Thyroid gland (tissue), 4 donors: ENCODE measurements around the gene COMT. TPM values are rescaled to one million over a fixed set of nuclear protein-coding genes. Genes with fewer than 3 reads are reported as not detected.
A peak's percentile ranks its signal among the peaks of the same experiment; 100 is the strongest.

Experiments
- DNase-seq, 2 donors: peaks; one replicate each; pipeline ENCODE4 v3.0.0-alpha.2; 2019
- H3K27ac ChIP-seq, 3 donors: fragments of 200-600 bp; sonication (generic); 1 replicate in 2 of 3; 2 replicates in 1 of 3; pipeline ENCODE4 v1.5.1; 2016 to 2019; ENCODE audit warnings: mild to moderate bottlenecking in 1 of 3, moderate library complexity in 1 of 3
- H3K27me3 ChIP-seq: fragments of 200-600 bp; sonication (generic); one replicate; pipeline ENCODE4 v1.5.1; 2019
- H3K36me3 ChIP-seq, 2 donors: fragments of 200-600 bp; sonication (generic); one replicate each; pipeline ENCODE4 v1.5.1; 2016 to 2019
- H3K4me1 ChIP-seq, 2 donors: fragments of 200-600 bp; sonication (generic); one replicate each; pipeline ENCODE4 v1.5.1; 2017 to 2019
- H3K4me3 ChIP-seq, 3 donors: fragments of 200-600 bp; sonication (generic); replicated peaks in 1 of 3; 1 replicate in 2 of 3; 2 replicates in 1 of 3; pipeline ENCODE4 v1.5.1; 2016; ENCODE audit warnings: mild to moderate bottlenecking in 1 of 3
- H3K9me3 ChIP-seq: fragments of 200-600 bp; sonication (generic); one replicate; pipeline ENCODE4 v1.5.1; 2017
- POLR2A ChIP-seq, 2 donors: fragments of 450-650 bp; IDR thresholded peaks; one replicate each; pipeline ENCODE4 v1.6.1; 2017; ENCODE audit warnings: antibody characterized with exemption in 2 of 2, mild to moderate bottlenecking in 2 of 2, moderate library complexity in 1 of 2
- WGBS, 2 donors: methylation state at CpG; one replicate each; pipeline ENCODE4 v1.1.5; 2017; 5-methylcytosine and 5-hydroxymethylcytosine counted together
- intact Hi-C: fragments of 100-400 bp; cut with DNase I; formaldehyde crosslinking; loops from one replicate; pipeline ENCODE4 v1.15.1; 2023
- total RNA-seq, 4 donors: library from RNA; depleted of rRNA; stranded (reverse); fragments of >200 nt; gene quantifications; one replicate each; pipeline ENCODE4 v1.2.3, GENCODE V29; 2016
- TF ChIP-seq, protein P1 (sequence below), 6 experiments: fragments of 200-600 bp in 3 of 6; fragments of 450-650 bp in 3 of 6; sonication (generic) in 3 of 6; IDR thresholded peaks; one replicate each; pipeline ENCODE4 v1.5.1; 2016 to 2019; ENCODE audit warnings: antibody characterized with exemption in 6 of 6, mild to moderate bottlenecking in 2 of 6, inconsistent platforms in 1 of 6, moderate library complexity in 1 of 6

The COMT gene
- total RNA-seq, 4 donors from 2014 or later = 92.6 to 216 (median 138) TPM

DNA sequence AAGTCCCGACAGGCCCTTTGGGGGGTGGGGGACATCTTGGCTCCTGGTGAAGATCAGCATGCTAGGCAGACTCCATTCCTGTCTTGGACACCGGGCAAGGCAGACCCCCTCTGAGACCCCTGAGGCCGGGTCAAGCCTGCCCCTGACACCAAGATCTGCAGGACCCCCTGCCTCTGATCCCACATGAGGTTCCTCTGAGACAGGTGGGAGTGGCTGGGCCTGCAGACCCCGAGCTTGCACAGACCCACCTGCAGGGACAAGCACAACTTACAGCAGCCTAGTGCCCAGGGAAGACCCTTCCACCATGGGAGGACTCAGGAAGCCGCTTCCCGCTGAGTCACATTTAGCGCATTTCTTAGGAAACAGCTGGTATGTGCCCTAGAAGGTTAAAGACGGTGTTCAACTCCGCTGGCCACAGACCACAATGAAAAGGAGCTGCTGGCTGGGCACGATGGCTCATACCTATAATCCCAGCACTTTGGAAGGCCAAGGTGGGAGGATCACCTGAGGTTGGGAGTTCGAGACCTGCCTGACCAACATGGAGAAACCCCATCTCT is 59.6 kb downstream of the COMT start:
- no peak for TF ChIP-seq POLR2A (IDR thresholded peaks at IDR 0.05)
- TF ChIP-seq, protein P1, sequence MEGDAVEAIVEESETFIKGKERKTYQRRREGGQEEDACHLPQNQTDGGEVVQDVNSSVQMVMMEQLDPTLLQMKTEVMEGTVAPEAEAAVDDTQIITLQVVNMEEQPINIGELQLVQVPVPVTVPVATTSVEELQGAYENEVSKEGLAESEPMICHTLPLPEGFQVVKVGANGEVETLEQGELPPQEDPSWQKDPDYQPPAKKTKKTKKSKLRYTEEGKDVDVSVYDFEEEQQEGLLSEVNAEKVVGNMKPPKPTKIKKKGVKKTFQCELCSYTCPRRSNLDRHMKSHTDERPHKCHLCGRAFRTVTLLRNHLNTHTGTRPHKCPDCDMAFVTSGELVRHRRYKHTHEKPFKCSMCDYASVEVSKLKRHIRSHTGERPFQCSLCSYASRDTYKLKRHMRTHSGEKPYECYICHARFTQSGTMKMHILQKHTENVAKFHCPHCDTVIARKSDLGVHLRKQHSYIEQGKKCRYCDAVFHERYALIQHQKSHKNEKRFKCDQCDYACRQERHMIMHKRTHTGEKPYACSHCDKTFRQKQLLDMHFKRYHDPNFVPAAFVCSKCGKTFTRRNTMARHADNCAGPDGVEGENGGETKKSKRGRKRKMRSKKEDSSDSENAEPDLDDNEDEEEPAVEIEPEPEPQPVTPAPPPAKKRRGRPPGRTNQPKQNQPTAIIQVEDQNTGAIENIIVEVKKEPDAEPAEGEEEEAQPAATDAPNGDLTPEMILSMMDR (IDR thresholded peaks at IDR 0.05) = no peak
- H3K4me3 ChIP-seq = no peak overlapping the region
- intact Hi-C loops = no loop called here
- 87 to 91% methylated on average over 8 to 10 of the region's 11 CpGs for WGBS, 2 donors
- H3K27me3 ChIP-seq = no peaks in the 10 kb centered on the region
- no peak for DNase-seq
- H3K36me3 ChIP-seq = no peaks in the 10 kb centered on the region
- H3K9me3 ChIP-seq = no peaks in the 10 kb centered on the region
- H3K4me1 ChIP-seq = peaks cover 45 to 67% of the 10 kb centered on the region in 2 donors
- peak overlapping the region; percentile 10 to 58 (median 38) for H3K27ac ChIP-seq

DNA sequence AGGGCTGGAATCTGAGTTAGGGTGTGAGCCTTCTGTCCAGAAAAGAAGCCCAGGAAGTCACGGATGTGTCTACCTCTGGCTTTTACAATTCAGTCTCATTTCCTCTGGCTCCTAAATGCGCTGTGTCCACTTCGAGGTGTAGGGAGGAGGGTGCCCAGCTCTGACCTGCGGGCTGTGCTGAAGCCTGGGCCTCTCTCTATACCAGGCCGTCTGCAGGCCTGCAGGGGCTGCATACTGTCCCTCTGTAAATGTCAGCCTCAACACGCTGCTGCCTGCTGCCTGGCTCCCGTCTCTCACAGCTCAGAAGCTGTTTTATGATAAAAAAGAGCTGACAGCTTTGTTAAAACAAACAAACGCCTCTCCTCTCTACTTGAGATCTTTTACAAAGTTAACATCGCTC is 60.6 kb downstream of the COMT start:
- WGBS, 2 donors = 47 to 63% methylated on average over 9 of the region's 9 CpGs
- intact Hi-C loops = no loop called here

GRCh38 chr22:20002636-20003035 is 61.1 kb downstream of the COMT start:
- peak overlapping the region; percentile 27 to 61 (median 51) for H3K27ac ChIP-seq
- no peaks in the 10 kb centered on the region for H3K36me3 ChIP-seq
- peaks cover 45 to 55% of the 10 kb centered on the region in 2 donors for H3K4me1 ChIP-seq
- H3K4me3 ChIP-seq = no peak overlapping the region
- no peak for TF ChIP-seq POLR2A (IDR thresholded peaks at IDR 0.05)
- TF ChIP-seq, protein P1 (IDR thresholded peaks at IDR 0.05) = no peak
- no peaks in the 10 kb centered on the region for H3K27me3 ChIP-seq
- WGBS, 2 donors = 74 to 77% methylated on average over 2 of the region's 2 CpGs
- H3K9me3 ChIP-seq = no peaks in the 10 kb centered on the region
- no peak for DNase-seq
- intact Hi-C loops = no loop called here

More for the DNA sequence above, 60.6 kb downstream of the COMT start:
- Histone ChIP-seq H3K4me3 (no peak overlapping the region), H3K36me3 (no peaks in the 10 kb centered on the region), H3K9me3 (no peaks in the 10 kb centered on the region), H3K27me3 (no peaks in the 10 kb centered on the region), H3K27ac (peak overlapping the region; percentile 27 to 61 (median 51)), H3K4me1 (peaks cover 45 to 57% of the 10 kb centered on the region in 2 donors)
- TF ChIP-seq, protein P1 (IDR thresholded peaks at IDR 0.05) = no peak
- no peak for TF ChIP-seq POLR2A (IDR thresholded peaks at IDR 0.05)
- no peak for DNase-seq

DNA sequence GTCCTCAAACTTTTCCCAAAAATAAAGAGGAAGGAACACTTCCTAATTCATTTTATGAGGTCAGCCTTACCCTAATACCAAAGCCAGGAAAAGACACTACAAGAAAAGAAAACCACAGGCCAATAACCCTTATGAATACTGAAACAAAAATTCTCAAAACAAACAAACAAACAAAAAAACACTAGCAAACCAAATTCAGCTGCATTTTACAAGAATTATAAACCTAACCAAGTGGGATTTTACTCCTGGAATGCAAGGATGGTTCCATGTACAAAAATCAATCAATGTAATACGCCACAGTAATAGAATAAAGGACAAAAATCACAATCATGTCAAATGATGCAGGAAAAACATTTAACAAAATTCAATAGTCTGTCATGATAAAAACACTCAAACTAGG is 61.7 kb downstream of the COMT start:
- Histone ChIP-seq H3K4me3 (no peak overlapping the region), H3K27ac (no peak overlapping the region), H3K36me3 (no peaks in the 10 kb centered on the region), H3K4me1 (peaks cover 42 to 48% of the 10 kb centered on the region in 2 donors), H3K9me3 (no peaks in the 10 kb centered on the region), H3K27me3 (no peaks in the 10 kb centered on the region)
- intact Hi-C loops = no loop called here
- WGBS, 2 donors = 98 to 100% methylated on average over 1 of the region's 1 CpG
- no peak for DNase-seq
- TF ChIP-seq POLR2A (IDR thresholded peaks at IDR 0.05) = no peak
- TF ChIP-seq, protein P1 (IDR thresholded peaks at IDR 0.05) = no peak

DNA sequence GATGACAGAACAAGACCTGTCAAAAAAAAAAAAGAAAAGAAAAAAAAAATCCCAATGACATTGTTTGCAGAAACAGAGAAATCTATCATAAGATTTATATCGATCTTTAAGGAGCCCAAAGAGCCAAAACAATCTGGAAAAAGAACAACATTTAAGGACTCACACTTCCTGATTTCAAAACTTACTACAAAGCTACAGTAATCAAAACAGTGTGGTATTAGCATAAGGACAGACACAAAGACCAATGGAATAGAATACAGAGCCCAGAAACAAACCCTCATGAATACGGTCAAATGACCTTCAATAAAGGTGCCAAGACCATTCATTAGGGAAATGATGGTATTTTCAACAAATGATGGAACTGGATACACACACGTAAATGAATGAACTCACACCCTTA is 62.9 kb downstream of the COMT start:
- 97 to 98% methylated on average over 3 of the region's 3 CpGs for WGBS, 2 donors
- TF ChIP-seq, protein P1 (IDR thresholded peaks at IDR 0.05) = no peak
- no peak for TF ChIP-seq POLR2A (IDR thresholded peaks at IDR 0.05)
- intact Hi-C loops = no loop called here

More for the DNA sequence above, 62.9 kb downstream of the COMT start:
- Histone ChIP-seq H3K36me3 (no peaks in the 10 kb centered on the region), H3K27me3 (no peaks in the 10 kb centered on the region), H3K4me1 (peaks cover 31 to 36% of the 10 kb centered on the region in 2 donors), H3K4me3 (no peak overlapping the region), H3K27ac (no peak overlapping the region), H3K9me3 (no peaks in the 10 kb centered on the region)
- no peak for DNase-seq
